Caco-2 (cell line): ENCODE results near the gene CLEC10A. TPM values are rescaled to one million over a fixed set of nuclear protein-coding genes. Genes with fewer than 3 reads are reported as not detected.

Source experiments
- BruUV-seq: library from RNA; stranded (reverse); fragments of 400-500 nt; replicated peaks from 2 replicates; lab custom pipeline; 2021; lab: Mats Ljungman, UMichigan
- CTCF ChIA-PET: fragments of 300-600 bp; sonication (Branson Sonifier 250); formaldehyde crosslinking; loops from one replicate; lab custom pipeline; 2022; ENCODE audit warnings: antibody characterized with exemption; lab: Charles Lee
- POLR2A ChIA-PET: fragments of 300-600 bp; sonication (Branson Sonifier 250); formaldehyde crosslinking; loops from one replicate; lab custom pipeline; 2022; ENCODE audit warnings: antibody characterized with exemption; lab: Charles Lee
- DNase-seq, 2 experiments: peaks; one replicate each; pipeline versions ENCODE4 v3.0.0 to v3.0.0-alpha.2; 2020 to 2022
- H3K27me3 ChIP-seq: replicated peaks from 2 replicates; pipeline ENCODE4 v1.6.0; 2011; ENCODE audit warnings: low read length; ENCODE audit not compliant: control insufficient read depth, insufficient read depth
- H3K36me3 ChIP-seq: 2 replicates; pipeline ENCODE4 v1.5.1; 2011; ENCODE audit warnings: low read length; ENCODE audit not compliant: control insufficient read depth, insufficient read depth
- H3K4me1 ChIP-seq: fragments of 250-450 bp; sonication (Bioruptor Pico); 2 replicates; pipeline ENCODE4 v1.5.1; 2020; ENCODE audit warnings: mild to moderate bottlenecking
- H3K4me3 ChIP-seq: 2 replicates; pipeline ENCODE4 v1.5.1; 2011; ENCODE audit warnings: low read depth, mild to moderate bottlenecking, control low read depth, low read length
- H3K9me3 ChIP-seq: fragments of 250-450 bp; sonication (Bioruptor Pico); 2 replicates; pipeline ENCODE4 v1.5.1; 2020; ENCODE audit warnings: mild to moderate bottlenecking, moderate library complexity
- H3K27ac Mint-ChIP-seq: one replicate; pipeline ENCODE4 v1.8.0; 2022; ENCODE audit warnings: mixed read lengths; ENCODE audit not compliant: unreplicated experiment
- H3K27me3 Mint-ChIP-seq: one replicate; pipeline ENCODE4 v1.8.0; 2022; ENCODE audit warnings: mixed read lengths; ENCODE audit not compliant: insufficient read depth, unreplicated experiment
- H3K36me3 Mint-ChIP-seq: one replicate; pipeline ENCODE4 v1.8.0; 2022; ENCODE audit warnings: mild to moderate bottlenecking, mixed read lengths; ENCODE audit not compliant: insufficient read depth, unreplicated experiment
- H3K4me1 Mint-ChIP-seq: one replicate; pipeline ENCODE4 v1.8.0; 2022; ENCODE audit warnings: low read depth, mixed read lengths; ENCODE audit not compliant: unreplicated experiment
- H3K4me3 Mint-ChIP-seq: one replicate; pipeline ENCODE4 v1.8.0; 2022; ENCODE audit warnings: mild to moderate bottlenecking, moderate library complexity, mixed read lengths; ENCODE audit not compliant: unreplicated experiment
- H3K9me3 Mint-ChIP-seq: one replicate; pipeline ENCODE4 v1.8.0; 2022; ENCODE audit warnings: mixed read lengths; ENCODE audit not compliant: unreplicated experiment
- CTCF ChIP-seq, 2 experiments: fragments of 200-600 bp in 1 of 2; IDR thresholded peaks; 1 replicate in 1 of 2; 2 replicates in 1 of 2; pipeline versions ENCODE4 v1.5.1 to v1.8.0; 2011 to 2022; ENCODE audit warnings: antibody characterized with exemption in 1 of 2, control low read depth in 1 of 2, inconsistent platforms in 1 of 2, low read depth in 1 of 2, low read length in 1 of 2, mild to moderate bottlenecking in 1 of 2, moderate library complexity in 1 of 2; ENCODE audit not compliant: insufficient read depth in 1 of 2, severe bottlenecking in 1 of 2, unreplicated experiment in 1 of 2
- intact Hi-C: fragments of 100-400 bp; cut with micrococcal nuclease; formaldehyde crosslinking; loops from one replicate; pipeline ENCODE4 v1.10.0; 2022; ENCODE audit not compliant: unreplicated experiment
- total RNA-seq: library from RNA; stranded (reverse); gene quantifications from 2 replicates; pipeline ENCODE4 v1.2.3, GENCODE V29; 2022

CLEC10A gene
- total RNA-seq, 1 experiment from 2014 or later: not detected

DNA sequence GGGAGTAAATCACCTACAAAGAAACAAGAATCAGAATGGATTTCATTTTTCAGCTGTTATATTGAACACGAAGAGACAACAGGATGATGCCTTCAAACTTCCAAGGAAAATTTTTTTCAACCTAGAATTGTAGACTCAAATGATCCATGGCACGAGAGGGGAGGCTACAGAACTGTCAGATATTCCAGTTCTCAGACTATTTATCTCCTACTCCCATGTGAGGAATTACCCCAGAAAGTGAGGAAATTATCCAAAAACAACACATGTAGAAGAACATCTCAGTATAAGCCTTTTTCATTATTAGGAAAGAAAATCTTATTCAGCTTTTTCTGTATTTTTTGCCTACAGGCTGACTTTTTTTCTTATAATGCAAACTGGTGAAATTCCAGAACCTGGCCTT lies 40.1 kb upstream of the CLEC10A start:
- no TSS peak for BruUV-seq
- H3K4me1 Mint-ChIP-seq: no peaks in the 10 kb centered on the region
- H3K9me3 ChIP-seq: no peaks in the 10 kb centered on the region
- POLR2A ChIA-PET: no interaction called here
- intact Hi-C loops: no loop called here
- DNase-seq: no peak
- no peak overlapping the region for H3K4me3 Mint-ChIP-seq
- no peak overlapping the region for H3K27ac Mint-ChIP-seq
- H3K27me3 ChIP-seq: no peaks in the 10 kb centered on the region
- no peaks in the 10 kb centered on the region for H3K27me3 Mint-ChIP-seq
- no peaks in the 10 kb centered on the region for H3K9me3 Mint-ChIP-seq
- CTCF ChIA-PET: no interaction called here
- peaks cover 4% of the 10 kb centered on the region; the same call in 1 of the 2 replicates for H3K4me1 ChIP-seq
- no peaks in the 10 kb centered on the region for H3K36me3 ChIP-seq
- H3K4me3 ChIP-seq: no peak overlapping the region
- TF ChIP-seq CTCF (IDR thresholded peaks at IDR 0.05; ENCODE audit: insufficient read depth in 1 of 2, low read depth in 1 of 2, low read length in 1 of 2, severe bottlenecking in 1 of 2, unreplicated experiment in 1 of 2): no peak
- H3K36me3 Mint-ChIP-seq: no peaks in the 10 kb centered on the region

DNA sequence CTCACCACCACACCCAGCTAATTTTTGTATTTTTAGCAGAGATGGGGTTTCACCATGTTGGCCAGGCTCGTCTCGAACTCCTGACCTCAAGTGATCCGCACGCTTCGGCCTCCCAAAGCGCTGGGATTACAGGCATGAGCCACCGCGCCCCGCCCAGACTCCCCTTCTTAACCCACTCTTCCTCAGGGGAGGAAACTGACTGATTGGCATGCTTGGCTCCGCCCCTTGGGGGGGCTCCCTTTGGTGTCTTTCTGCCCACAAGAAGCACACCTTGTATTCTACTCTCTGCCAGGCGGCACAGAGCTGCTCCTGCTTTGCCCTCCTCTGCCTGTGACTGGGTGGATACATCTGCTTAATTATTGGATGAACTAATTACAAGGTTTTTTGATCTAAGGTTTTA lies 39.3 kb upstream of the CLEC10A start:
- Histone ChIP-seq H3K4me1 (peaks cover 10% of the 10 kb centered on the region), H3K4me3 (no peak overlapping the region), H3K36me3 (no peaks in the 10 kb centered on the region), H3K9me3 (no peaks in the 10 kb centered on the region), H3K27me3 (no peaks in the 10 kb centered on the region)
- CTCF ChIA-PET: no interaction called here
- Mint-ChIP-seq H3K27me3 (no peaks in the 10 kb centered on the region), H3K27ac (no peak overlapping the region), H3K4me3 (no peak overlapping the region), H3K9me3 (no peaks in the 10 kb centered on the region), H3K36me3 (no peaks in the 10 kb centered on the region), H3K4me1 (no peaks in the 10 kb centered on the region)
- POLR2A ChIA-PET: no interaction called here
- no peak for TF ChIP-seq CTCF (IDR thresholded peaks at IDR 0.05; ENCODE audit: insufficient read depth in 1 of 2, low read depth in 1 of 2, low read length in 1 of 2, severe bottlenecking in 1 of 2, unreplicated experiment in 1 of 2)
- no peak for DNase-seq
- no TSS peak for BruUV-seq
- intact Hi-C loops: no loop called here

- BruUV-seq: TSS peak; percentile 38
- peak; percentile 13 to 42 for DNase-seq
- H3K27me3 Mint-ChIP-seq: no peaks in the 10 kb centered on the region
- CTCF ChIA-PET: interaction anchor here (0.9 to 1.0 kb wide), 3 partner anchors 25 to 69 kb away, joined by 4 to 9 read pairs (median 6); no protein-coding TSS in a partner anchor
- H3K36me3 Mint-ChIP-seq: no peaks in the 10 kb centered on the region
- Histone ChIP-seq H3K27me3 (no peaks in the 10 kb centered on the region), H3K36me3 (no peaks in the 10 kb centered on the region), H3K4me1 (peaks cover 21% of the 10 kb centered on the region), H3K9me3 (no peaks in the 10 kb centered on the region), H3K4me3 (no peak overlapping the region)
- H3K27ac Mint-ChIP-seq: no peak overlapping the region
- no peak for TF ChIP-seq CTCF (IDR thresholded peaks at IDR 0.05; ENCODE audit: insufficient read depth in 1 of 2, low read depth in 1 of 2, low read length in 1 of 2, severe bottlenecking in 1 of 2, unreplicated experiment in 1 of 2)
- no peaks in the 10 kb centered on the region for H3K9me3 Mint-ChIP-seq
- POLR2A ChIA-PET: interaction anchor here (0.6 to 1.2 kb wide), 3 partner anchors 79 to 1180 kb away, joined by 3 to 4 read pairs (median 3); partner anchors contain the start of genes SLC16A13 and SLC25A35
- intact Hi-C loops: no loop called here
- H3K4me3 Mint-ChIP-seq: peak overlapping the region; percentile 58
- H3K4me1 Mint-ChIP-seq: peaks cover 7% of the 10 kb centered on the region
Measured at GRCh38 chr17:7114875-7115614, 35.0 kb upstream of the CLEC10A start.
